Naive thymus-derived CD4-positive, alpha-beta T cell (primary cell): ENCODE results near the gene INO80D. TPM values are rescaled to one million over a fixed set of nuclear protein-coding genes. Genes with fewer than 3 reads are reported as not detected.

ENCODE experiments used
- ATAC-seq: fragments of 150-1000 bp; cut with Tn5 transposase; 2 replicates; pipeline ENCODE4 v1.10.0; 2021; ENCODE audit warnings: mild to moderate bottlenecking, moderate library complexity
- CTCF ChIA-PET: fragments of 350-600 bp; sonication (Branson Sonifier 250); formaldehyde crosslinking; loops from one replicate; lab custom pipeline; 2021; ENCODE audit warnings: antibody characterized with exemption; lab: Charles Lee
- POLR2A ChIA-PET: fragments of 350-600 bp; sonication (Branson Sonifier 250); formaldehyde crosslinking; loops from one replicate; lab custom pipeline; 2021; ENCODE audit warnings: antibody characterized with exemption, inconsistent platforms; lab: Charles Lee
- DNase-seq, 9 donors: peaks; one replicate each; pipeline versions ENCODE4 v3.0.0 to v3.0.0-alpha.2; 2020 to 2022; ENCODE audit warnings: mixed read lengths in 1 of 9
- H3K27ac ChIP-seq: one replicate; pipeline ENCODE4 v1.7.0; 2013; ENCODE audit warnings: mild to moderate bottlenecking, low read depth, low read length, moderate library complexity
- H3K27me3 ChIP-seq, 2 donors: one replicate each; pipeline ENCODE4 v1.7.0; 2013; ENCODE audit warnings: low read length in 2 of 2, mild to moderate bottlenecking in 2 of 2, moderate library complexity in 2 of 2; ENCODE audit not compliant: control insufficient read depth in 2 of 2, insufficient read depth in 2 of 2
- H3K36me3 ChIP-seq, 3 experiments: 1 replicate in 2 of 3; 2 replicates in 1 of 3; pipeline ENCODE4 v1.7.0; 2013; ENCODE audit warnings: low read length in 3 of 3, mild to moderate bottlenecking in 3 of 3, moderate library complexity in 1 of 3; ENCODE audit not compliant: insufficient read depth in 3 of 3, control insufficient read depth in 2 of 3
- H3K4me1 ChIP-seq, 2 donors: one replicate each; pipeline ENCODE4 v1.7.0; 2013; ENCODE audit warnings: low read length in 2 of 2, mild to moderate bottlenecking in 2 of 2, moderate library complexity in 1 of 2; ENCODE audit not compliant: control insufficient read depth in 2 of 2, insufficient read depth in 2 of 2
- H3K4me3 ChIP-seq: 2 replicates; pipeline ENCODE4 v1.7.0; 2013; ENCODE audit warnings: mild to moderate bottlenecking, low read length
- H3K9me3 ChIP-seq, 3 experiments: 1 replicate in 2 of 3; 2 replicates in 1 of 3; pipeline ENCODE4 v1.7.0; 2013; ENCODE audit warnings: low read length in 3 of 3; ENCODE audit not compliant: control insufficient read depth in 2 of 3
- H3K27ac Mint-ChIP-seq, 9 donors: one replicate each; pipeline ENCODE4 v1.8.0; 2020 to 2022; ENCODE audit warnings: mixed read lengths in 9 of 9, mild to moderate bottlenecking in 8 of 9, moderate library complexity in 5 of 9, inconsistent platforms in 2 of 9
- H3K27me3 Mint-ChIP-seq, 5 donors: one replicate each; pipeline ENCODE4 v1.8.0; 2021 to 2022; ENCODE audit warnings: mixed read lengths in 5 of 5, mild to moderate bottlenecking in 1 of 5
- H3K36me3 Mint-ChIP-seq, 5 donors: one replicate each; pipeline ENCODE4 v1.8.0; 2020 to 2022; ENCODE audit warnings: mixed read lengths in 5 of 5, mild to moderate bottlenecking in 3 of 5, inconsistent platforms in 1 of 5
- H3K4me1 Mint-ChIP-seq, 7 donors: one replicate each; pipeline ENCODE4 v1.8.0; 2020 to 2022; ENCODE audit warnings: mixed read lengths in 7 of 7, mild to moderate bottlenecking in 3 of 7, inconsistent platforms in 1 of 7
- H3K4me3 Mint-ChIP-seq, 10 donors: one replicate each; pipeline ENCODE4 v1.8.0; 2020 to 2022; ENCODE audit warnings: mild to moderate bottlenecking in 10 of 10, mixed read lengths in 10 of 10, moderate library complexity in 6 of 10, inconsistent platforms in 2 of 10
- H3K9me3 Mint-ChIP-seq, 11 donors: one replicate each; pipeline ENCODE4 v1.8.0; 2020 to 2022; ENCODE audit warnings: mixed read lengths in 11 of 11, mild to moderate bottlenecking in 4 of 11, inconsistent platforms in 1 of 11, moderate library complexity in 1 of 11
- intact Hi-C, 2 donors: fragments of 100-400 bp; cut with micrococcal nuclease; formaldehyde crosslinking; loops; one replicate each; pipeline ENCODE4 v1.15.1; 2023
- polyA plus RNA-seq, 2 donors: library from polyadenylated mRNA; unstranded; fragments of 300-500 nt; fragmentation: Illumina TruSeq; gene quantifications; one replicate each; pipeline ENCODE4 v1.2.3, GENCODE V29; 2021
- total RNA-seq, 6 experiments: library from RNA in 5 of 6; stranded (reverse) in 5 of 6; gene quantifications; 1 replicate in 5 of 6; 2 replicates in 1 of 6; pipeline ENCODE4 v1.2.3 and lab custom pipeline; 2021 to 2026

INO80D gene
- total and polyA plus RNA-seq, 7 experiments from 2014 or later: 13.4 to 50.9 (median 43.1) TPM

DNA sequence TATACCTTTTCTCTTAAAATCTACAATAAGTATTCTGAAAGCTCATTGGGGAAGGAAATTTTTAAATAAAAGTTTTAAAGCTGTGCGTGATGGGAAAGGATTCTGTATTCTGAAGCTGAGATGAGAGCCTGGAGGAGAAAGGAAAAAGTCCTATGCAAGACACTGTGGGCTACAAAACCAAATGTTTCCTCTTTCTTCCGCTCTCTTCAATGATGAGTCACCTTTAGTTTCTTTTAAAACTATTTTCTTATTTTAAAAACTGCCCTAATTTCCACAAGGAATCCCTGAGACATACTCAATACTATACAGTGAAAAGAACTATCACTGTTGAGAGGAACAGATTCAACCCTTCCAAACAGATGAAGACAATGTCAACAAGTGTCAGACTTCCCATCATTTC, 87.4 kb downstream of the INO80D start:
- Mint-ChIP-seq H3K27me3 (no peaks in the 10 kb centered on the region), H3K4me3 (no peak overlapping the region), H3K9me3 (no peaks in the 10 kb centered on the region), H3K27ac (peak overlapping the region in 5 of 9 donors; percentile 2 to 50 (median 37)), H3K36me3 (peaks cover 4 to 54% (median 19%) of the 10 kb centered on the region in 5 donors), H3K4me1 (peaks cover 0 to 9% (median 4%) of the 10 kb centered on the region in 7 donors)
- DNase-seq: no peak
- intact Hi-C loops: loop anchor here in 1 of 2 donors (5.0 kb wide), 1 partner anchor 89 kb away; the partner anchor contains the start of gene INO80D
- no peak for ATAC-seq
- Histone ChIP-seq H3K27me3 (no peaks in the 10 kb centered on the region), H3K9me3 (no peaks in the 10 kb centered on the region), H3K4me1 (no peaks in the 10 kb centered on the region), H3K36me3 (peaks cover 0 to 26% (median 6%) of the 10 kb centered on the region in 3 experiments), H3K27ac (no peak overlapping the region), H3K4me3 (no peak overlapping the region)
- ChIA-PET CTCF (no interaction called here), POLR2A (no interaction called here)

GRCh38 chr2:205996161-205996560, 89.8 kb downstream of the INO80D start:
- ChIA-PET CTCF (no interaction called here), POLR2A (no interaction called here)
- H3K9me3 Mint-ChIP-seq: no peaks in the 10 kb centered on the region
- intact Hi-C loops: loop anchor here in 1 of 2 donors (5.0 kb wide), 1 partner anchor 91 kb away; the partner anchor contains the start of gene INO80D
- no peaks in the 10 kb centered on the region for H3K27me3 Mint-ChIP-seq
- H3K4me3 Mint-ChIP-seq: no peak overlapping the region
- no peak for ATAC-seq
- Histone ChIP-seq H3K4me3 (no peak overlapping the region), H3K36me3 (peaks cover 0 to 30% (median 3%) of the 10 kb centered on the region in 3 experiments), H3K27ac (no peak overlapping the region), H3K27me3 (no peaks in the 10 kb centered on the region), H3K4me1 (no peaks in the 10 kb centered on the region), H3K9me3 (no peaks in the 10 kb centered on the region)
- peaks cover 0 to 9% (median 3%) of the 10 kb centered on the region in 7 donors for H3K4me1 Mint-ChIP-seq
- peaks cover 4 to 61% (median 19%) of the 10 kb centered on the region in 5 donors for H3K36me3 Mint-ChIP-seq
- peak overlapping the region in 3 of 9 donors; percentile 20 to 38 (median 37) for H3K27ac Mint-ChIP-seq
- DNase-seq: no peak

GRCh38 chr2:205995260-205995659, 90.7 kb downstream of the INO80D start:
- no peaks in the 10 kb centered on the region for H3K9me3 ChIP-seq
- no peak overlapping the region for H3K4me3 Mint-ChIP-seq
- no peak overlapping the region for H3K27ac ChIP-seq
- H3K27me3 Mint-ChIP-seq: no peaks in the 10 kb centered on the region
- peak overlapping the region in 4 of 9 donors; percentile 10 to 65 (median 26) for H3K27ac Mint-ChIP-seq
- H3K36me3 ChIP-seq: peaks cover 0 to 29% (median 2%) of the 10 kb centered on the region in 3 experiments
- no peak overlapping the region for H3K4me3 ChIP-seq
- no peak for DNase-seq
- peaks cover 4 to 56% (median 16%) of the 10 kb centered on the region in 5 donors for H3K36me3 Mint-ChIP-seq
- ChIA-PET CTCF (no interaction called here), POLR2A (no interaction called here)
- intact Hi-C loops: loop anchor here in 1 of 2 donors (5.0 kb wide), 1 partner anchor 92 kb away; the partner anchor contains the start of gene INO80D
- H3K9me3 Mint-ChIP-seq: no peaks in the 10 kb centered on the region
- H3K27me3 ChIP-seq: no peaks in the 10 kb centered on the region
- no peak for ATAC-seq
- no peaks in the 10 kb centered on the region for H3K4me1 ChIP-seq
- peaks cover 0 to 9% (median 3%) of the 10 kb centered on the region in 7 donors for H3K4me1 Mint-ChIP-seq

- intact Hi-C loops: no loop called here
- H3K4me3 Mint-ChIP-seq: no peak overlapping the region
Measured at GRCh38 chr2:205994344-205994743, 91.6 kb downstream of the INO80D start.

DNA sequence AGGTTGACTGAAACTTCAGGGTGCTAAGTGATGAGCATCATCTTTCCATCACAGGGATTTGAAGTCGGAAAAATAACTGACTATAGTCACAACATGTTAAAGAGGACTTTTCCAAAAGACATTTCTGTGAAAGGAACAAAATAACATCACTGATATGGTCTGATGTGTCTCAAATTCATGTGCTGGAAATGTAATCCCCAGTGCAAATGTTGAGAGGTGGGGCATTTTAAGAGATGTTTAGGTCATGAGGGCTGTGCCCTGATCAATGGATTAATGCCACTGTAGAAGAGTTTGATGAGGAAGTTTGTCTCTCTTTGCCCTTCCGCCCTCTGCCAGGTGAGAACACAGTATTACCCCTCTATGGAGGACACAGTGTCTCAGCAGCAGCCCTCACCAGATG, 95.9 kb downstream of the INO80D start:
- peaks cover 3 to 30% (median 8%) of the 10 kb centered on the region in 5 donors for H3K36me3 Mint-ChIP-seq
- no peaks in the 10 kb centered on the region for H3K9me3 ChIP-seq
- no peak overlapping the region for H3K4me3 Mint-ChIP-seq
- POLR2A ChIA-PET: no interaction called here
- CTCF ChIA-PET: no interaction called here
- ATAC-seq (no peak), DNase-seq (no peak)
- H3K4me1 ChIP-seq: no peaks in the 10 kb centered on the region
- H3K36me3 ChIP-seq: peaks cover 0 to 9% (median 0%) of the 10 kb centered on the region in 3 experiments
- no peaks in the 10 kb centered on the region for H3K9me3 Mint-ChIP-seq
- H3K4me1 Mint-ChIP-seq: peaks cover 0 to 13% (median 2%) of the 10 kb centered on the region in 7 donors
- no peaks in the 10 kb centered on the region for H3K27me3 ChIP-seq
- intact Hi-C loops: no loop called here
- no peak overlapping the region for H3K4me3 ChIP-seq
- H3K27ac ChIP-seq: no peak overlapping the region
- peak overlapping the region in 7 of 9 donors; percentile 0 to 69 (median 21) for H3K27ac Mint-ChIP-seq
- H3K27me3 Mint-ChIP-seq: no peaks in the 10 kb centered on the region

More at GRCh38 chr2:205994344-205994743, 91.6 kb downstream of the INO80D start:
- Mint-ChIP-seq H3K9me3 (no peaks in the 10 kb centered on the region), H3K4me1 (peaks cover 0 to 9% (median 3%) of the 10 kb centered on the region in 7 donors), H3K36me3 (peaks cover 4 to 48% (median 16%) of the 10 kb centered on the region in 5 donors), H3K27me3 (no peaks in the 10 kb centered on the region), H3K27ac (peak overlapping the region in 2 of 9 donors; percentile 13 to 41)
- ATAC-seq (no peak), DNase-seq (no peak)
- Histone ChIP-seq H3K27ac (no peak overlapping the region), H3K27me3 (no peaks in the 10 kb centered on the region), H3K36me3 (peaks cover 0 to 22% (median 0%) of the 10 kb centered on the region in 3 experiments), H3K4me1 (no peaks in the 10 kb centered on the region), H3K4me3 (no peak overlapping the region), H3K9me3 (no peaks in the 10 kb centered on the region)
- POLR2A ChIA-PET: no interaction called here
- CTCF ChIA-PET: no interaction called here

DNA sequence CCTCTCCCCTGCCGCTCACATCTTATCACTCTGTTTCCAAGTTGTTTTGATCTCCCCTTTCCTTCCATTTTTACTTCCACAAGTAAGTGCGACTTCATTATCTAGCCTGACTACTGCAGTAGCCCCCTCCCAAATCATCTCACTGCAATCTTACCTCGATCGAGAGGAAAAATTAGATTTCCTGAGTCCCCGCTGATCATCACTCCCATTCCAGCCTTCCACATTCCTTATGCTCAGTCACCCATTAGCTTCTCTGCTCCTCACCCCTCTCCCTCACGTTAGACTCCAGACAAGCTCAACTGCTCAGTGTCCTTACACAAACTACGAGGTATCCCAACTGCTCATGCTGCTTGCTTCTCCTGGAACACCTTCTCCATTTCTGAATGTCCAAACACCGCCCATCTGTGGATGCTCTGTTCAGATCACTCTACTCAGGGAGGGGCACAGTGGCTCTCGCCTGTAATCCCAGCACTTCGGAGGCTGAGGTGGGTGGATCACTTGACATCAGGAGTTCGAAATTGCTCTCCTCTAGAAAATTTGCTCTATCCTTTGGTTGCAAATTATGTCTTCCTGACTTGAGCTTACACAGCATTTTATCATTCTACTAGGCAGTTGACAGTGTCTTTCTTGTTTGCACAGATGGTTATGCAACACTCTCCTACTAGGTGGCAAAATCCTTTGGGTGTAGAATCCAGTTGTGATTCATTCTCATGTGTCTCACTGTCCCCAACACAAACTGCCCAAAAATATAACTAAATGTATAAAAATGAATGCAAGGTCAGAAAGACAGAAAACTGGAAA, 96.5 kb downstream of the INO80D start:
- Histone ChIP-seq H3K4me3 (no peak overlapping the region), H3K36me3 (peaks cover 0 to 9% (median 0%) of the 10 kb centered on the region in 3 experiments), H3K27ac (no peak overlapping the region), H3K9me3 (no peaks in the 10 kb centered on the region), H3K4me1 (no peaks in the 10 kb centered on the region), H3K27me3 (no peaks in the 10 kb centered on the region)
- DNase-seq (no peak), ATAC-seq (no peak)
- peak overlapping the region in 1 of 10 donors; percentile 20 for H3K4me3 Mint-ChIP-seq
- peaks cover 2 to 24% (median 4%) of the 10 kb centered on the region in 5 donors for H3K36me3 Mint-ChIP-seq
- no peaks in the 10 kb centered on the region for H3K27me3 Mint-ChIP-seq
- intact Hi-C loops: no loop called here
- ChIA-PET POLR2A (no interaction called here), CTCF (no interaction called here)
- peak overlapping the region in 3 of 9 donors; percentile 0 to 69 (median 21) for H3K27ac Mint-ChIP-seq
- H3K4me1 Mint-ChIP-seq: peaks cover 0 to 13% (median under 1%) of the 10 kb centered on the region in 7 donors
- no peaks in the 10 kb centered on the region for H3K9me3 Mint-ChIP-seq
